Natural killer cell (primary cell): ENCODE measurements around the gene COG2. TPM values are rescaled to one million over a fixed set of nuclear protein-coding genes. Genes with fewer than 3 reads are reported as not detected.
"Not testable (repeated sequence)": the region's sequence is repeated elsewhere in the genome, so short reads cannot be mapped to it uniquely, and the experiment has no call there.

ENCODE experiments used
- ATAC-seq, 3 donors: fragments of 150-1000 bp in 2 of 3; fragments of 200-7000 bp in 1 of 3; cut with Tn5 transposase; 1 replicate in 1 of 3; 2 replicates in 2 of 3; pipeline ENCODE4 v1.10.0; 2021; ENCODE audit warnings: mild to moderate bottlenecking in 2 of 3, moderate library complexity in 2 of 3
- DNase-seq, 2 donors: peaks; one replicate each; pipeline versions ENCODE4 v3.0.0 to v3.0.0-alpha.2; 2013 to 2021; ENCODE audit warnings: mixed read lengths in 1 of 2
- H3K27ac ChIP-seq: one replicate; pipeline ENCODE4 v1.5.1; 2013; ENCODE audit warnings: mild to moderate bottlenecking, low read length
- H3K27me3 ChIP-seq: one replicate; pipeline ENCODE4 v1.6.1; 2013; ENCODE audit warnings: low read length; ENCODE audit not compliant: control insufficient read depth, insufficient read depth
- H3K36me3 ChIP-seq: one replicate; pipeline ENCODE4 v1.6.1; 2013; ENCODE audit warnings: low read length; ENCODE audit not compliant: control insufficient read depth, insufficient read depth
- H3K4me1 ChIP-seq: one replicate; pipeline ENCODE4 v1.6.1; 2013; ENCODE audit warnings: low read length; ENCODE audit not compliant: control insufficient read depth, insufficient read depth
- H3K4me3 ChIP-seq: one replicate; pipeline ENCODE4 v1.5.1; 2013; ENCODE audit warnings: low read length
- H3K9me3 ChIP-seq: one replicate; pipeline ENCODE4 v1.6.1; 2013; ENCODE audit warnings: low read length; ENCODE audit not compliant: control insufficient read depth, insufficient read depth
- H3K27ac Mint-ChIP-seq, 2 donors: one replicate each; pipeline ENCODE4 v1.8.0; 2022; ENCODE audit warnings: mild to moderate bottlenecking in 2 of 2, mixed read lengths in 2 of 2, moderate library complexity in 1 of 2
- H3K27me3 Mint-ChIP-seq, 2 donors: one replicate each; pipeline ENCODE4 v1.8.0; 2022; ENCODE audit warnings: low read depth in 2 of 2, mixed read lengths in 2 of 2
- H3K36me3 Mint-ChIP-seq: one replicate; pipeline ENCODE4 v1.8.0; 2022; ENCODE audit warnings: mixed read lengths
- H3K4me1 Mint-ChIP-seq, 2 donors: one replicate each; pipeline ENCODE4 v1.8.0; 2022; ENCODE audit warnings: mixed read lengths in 2 of 2
- H3K4me3 Mint-ChIP-seq: one replicate; pipeline ENCODE4 v1.8.0; 2022; ENCODE audit warnings: mild to moderate bottlenecking, moderate library complexity, mixed read lengths
- H3K9me3 Mint-ChIP-seq, 2 donors: one replicate each; pipeline ENCODE4 v1.8.0; 2022; ENCODE audit warnings: mixed read lengths in 2 of 2
- CTCF ChIP-seq: fragments of 200-600 bp; IDR thresholded peaks from one replicate; pipeline ENCODE4 v1.8.0; 2022; ENCODE audit warnings: antibody characterized with exemption
- WGBS: methylation state at CpG from one replicate; pipeline ENCODE4 v1.1.7; 2013; ENCODE audit warnings: missing lambda C conversion rate; ENCODE audit not compliant: insufficient coverage; 5-methylcytosine and 5-hydroxymethylcytosine counted together
- intact Hi-C: fragments of 100-400 bp; cut with micrococcal nuclease; formaldehyde crosslinking; loops from one replicate; pipeline ENCODE4 v1.14.2; 2022
- total RNA-seq, 4 donors: library from RNA; stranded (reverse); fragments of 120-200 nt in 1 of 4; gene quantifications; one replicate each; pipeline versions ENCODE4 v1.2.3 to v1.2.4, GENCODE V29; 2013 to 2022

Gene COG2
- total RNA-seq, 3 donors from 2014 or later (not counting 1 experiment from before 2014, with no cell fraction given): 15.8 to 24.1 (median 17.5) TPM

- Mint-ChIP-seq H3K36me3 (peaks cover 11% of the 10 kb centered on the region), H3K4me1 (peaks cover 41 to 44% of the 10 kb centered on the region in 2 donors)
- H3K27ac ChIP-seq, H3K27ac Mint-ChIP-seq, H3K4me3 Mint-ChIP-seq, H3K9me3 ChIP-seq, H3K4me1 ChIP-seq, H3K27me3 ChIP-seq, H3K27me3 Mint-ChIP-seq, H3K9me3 Mint-ChIP-seq, H3K4me3 ChIP-seq, DNase-seq, ATAC-seq, intact Hi-C loops: not testable (repeated sequence)
- 100% methylated on average over 1 of the region's 1 CpG for WGBS
- H3K36me3 ChIP-seq: peaks cover 33% of the 10 kb centered on the region
These were observed 15.8 kb downstream of the COG2 start for GRCh38 chr1:230658103-230658502.

GRCh38 chr1:230658691-230659090 is 16.4 kb downstream of the COG2 start:
- peaks cover 36% of the 10 kb centered on the region for H3K36me3 ChIP-seq
- H3K27ac ChIP-seq: no peak overlapping the region
- H3K27me3 ChIP-seq: no peaks in the 10 kb centered on the region
- no peaks in the 10 kb centered on the region for H3K9me3 ChIP-seq
- Mint-ChIP-seq H3K36me3 (peaks cover 11% of the 10 kb centered on the region), H3K27me3 (no peaks in the 10 kb centered on the region), H3K4me3 (no peak overlapping the region), H3K27ac (no peak overlapping the region), H3K4me1 (peaks cover 37 to 40% of the 10 kb centered on the region in 2 donors), H3K9me3 (no peaks in the 10 kb centered on the region)
- DNase-seq (no peak), ATAC-seq (no peak)
- H3K4me3 ChIP-seq: no peak overlapping the region
- no peaks in the 10 kb centered on the region for H3K4me1 ChIP-seq
- TF ChIP-seq CTCF: no peak
- WGBS: no CpG with 5 or more reads among the region's 2 CpGs
- intact Hi-C loops: no loop called here

GRCh38 chr1:230661976-230662375 is 19.7 kb downstream of the COG2 start:
- intact Hi-C loops: no loop called here

GRCh38 chr1:230668227-230668626 is 25.9 kb downstream of the COG2 start:
- no peak for ATAC-seq
- Histone ChIP-seq H3K4me3 (no peak overlapping the region), H3K4me1 (no peaks in the 10 kb centered on the region), H3K27ac (no peak overlapping the region), H3K9me3 (no peaks in the 10 kb centered on the region), H3K27me3 (no peaks in the 10 kb centered on the region), H3K36me3 (peaks cover 90% of the 10 kb centered on the region)
- intact Hi-C loops: no loop called here
- WGBS: 96% methylated on average over 6 of the region's 6 CpGs
- Mint-ChIP-seq H3K27me3 (no peaks in the 10 kb centered on the region), H3K27ac (no peak overlapping the region), H3K4me1 (no peaks in the 10 kb centered on the region), H3K4me3 (no peak overlapping the region), H3K9me3 (no peaks in the 10 kb centered on the region), H3K36me3 (peaks cover 18% of the 10 kb centered on the region)
- DNase-seq: no peak
- no peak for TF ChIP-seq CTCF

More at GRCh38 chr1:230661976-230662375, 19.7 kb downstream of the COG2 start:
- Histone ChIP-seq H3K9me3 (no peaks in the 10 kb centered on the region), H3K4me3 (no peak overlapping the region), H3K4me1 (no peaks in the 10 kb centered on the region), H3K27me3 (no peaks in the 10 kb centered on the region), H3K27ac (no peak overlapping the region), H3K36me3 (peaks cover 65% of the 10 kb centered on the region)
- ATAC-seq (no peak), DNase-seq (no peak)
- peaks cover 7 to 11% of the 10 kb centered on the region in 2 donors for H3K4me1 Mint-ChIP-seq
- H3K27me3 Mint-ChIP-seq: no peaks in the 10 kb centered on the region
- no peaks in the 10 kb centered on the region for H3K9me3 Mint-ChIP-seq
- TF ChIP-seq CTCF: no peak
- H3K27ac Mint-ChIP-seq: no peak overlapping the region
- WGBS: 94% methylated on average over 4 of the region's 4 CpGs
- H3K36me3 Mint-ChIP-seq: peaks cover 28% of the 10 kb centered on the region
- H3K4me3 Mint-ChIP-seq: no peak overlapping the region
